Fibroblast of skin of right biceps (primary cell): Measurements from ENCODE around the gene SNAP25.

Experiments
- DNase-seq: peaks from one replicate; pipeline ENCODE4 v3.0.0-alpha.2; 2013

Gene SNAP25

GRCh38 chr20:10218536-10219451 is at the start of gene SNAP25:
Gene SNAP25, plus strand, starts transcription at chr20:10218830. Its CDS starts 56,662 bp downstream, at chr20:10275492.
- DNase-seq = peak; percentile 90

GRCh38 chr20:10169752-10170151 is 48.9 kb upstream of the SNAP25 start:
- no peak for DNase-seq

- DNase-seq = no peak
Observed at GRCh38 chr20:10170261-10170660, 48.4 kb upstream of the SNAP25 start.

- peak; percentile 49 for DNase-seq
Observed at GRCh38 chr20:10171864-10172751, 46.5 kb upstream of the SNAP25 start.

GRCh38 chr20:10172998-10173655 is 45.5 kb upstream of the SNAP25 start:
- DNase-seq = no peak

GRCh38 chr20:10174400-10174799 is 44.2 kb upstream of the SNAP25 start:
- no peak for DNase-seq

- no peak for DNase-seq
Observed at GRCh38 chr20:10177326-10177725, 41.3 kb upstream of the SNAP25 start.

GRCh38 chr20:10178091-10178490 is 40.5 kb upstream of the SNAP25 start:
- no peak for DNase-seq

- no peak for DNase-seq
Observed at GRCh38 chr20:10178727-10179313, 39.8 kb upstream of the SNAP25 start.

GRCh38 chr20:10179574-10180298 is 38.9 kb upstream of the SNAP25 start:
- no peak for DNase-seq

GRCh38 chr20:10180651-10181235 is 37.9 kb upstream of the SNAP25 start:
- DNase-seq = no peak

GRCh38 chr20:10185741-10186558 is 32.7 kb upstream of the SNAP25 start:
- DNase-seq = no peak

- no peak for DNase-seq
Observed at GRCh38 chr20:10190456-10190855, 28.2 kb upstream of the SNAP25 start.

- DNase-seq = no peak
Observed at GRCh38 chr20:10192171-10192570, 26.5 kb upstream of the SNAP25 start.

- no peak for DNase-seq
Observed at GRCh38 chr20:10194166-10194565, 24.5 kb upstream of the SNAP25 start.

GRCh38 chr20:10200330-10200729 is 18.3 kb upstream of the SNAP25 start:
- no peak for DNase-seq

- DNase-seq = no peak
Observed at GRCh38 chr20:10201321-10201870, 17.2 kb upstream of the SNAP25 start.

GRCh38 chr20:10209091-10209490 is 9.5 kb upstream of the SNAP25 start:
- DNase-seq = no peak

- DNase-seq = no peak
Observed at GRCh38 chr20:10213526-10213925, 5.1 kb upstream of the SNAP25 start.

GRCh38 chr20:10216146-10216791 is 2.4 kb upstream of the SNAP25 start:
- no peak for DNase-seq
